ENCODE data around the gene CCL26. TPM values are rescaled to one million over a fixed set of nuclear protein-coding genes. Genes with fewer than 3 reads are reported as not detected.

CCL26 gene
- total RNA-seq, 4 donors from 2014 or later: 3.8 to 6.3 TPM; not detected in 2

- TF ChIP-seq EP300 (IDR thresholded peaks at IDR 0.05) (no peak), CTCF (IDR thresholded peaks at IDR 0.05) (no peak), POLR2A (IDR thresholded peaks at IDR 0.05) (no peak)
- DNase-seq (ENCODE audit: low spot score in 2 of 2): no peak
- H3K27ac ChIP-seq: no peak overlapping the region
- WGBS, 2 donors: 66 to 94% methylated on average over 5 of the region's 5 CpGs
- H3K27me3 ChIP-seq: no peaks in the 10 kb centered on the region
- peaks cover 0 to 17% (median 4%) of the 10 kb centered on the region in 4 donors for H3K9me3 ChIP-seq
- H3K36me3 ChIP-seq: no peaks in the 10 kb centered on the region
- no peaks in the 10 kb centered on the region for H3K4me1 ChIP-seq
- H3K4me3 ChIP-seq: no peak overlapping the region
Observed at GRCh38 chr7:75804705-75805104, 32.7 kb upstream of the CCL26 start.

- no peak overlapping the region for H3K4me3 ChIP-seq
- H3K27ac ChIP-seq: no peak overlapping the region
- no peak for DNase-seq (ENCODE audit: low spot score in 2 of 2)
- H3K9me3 ChIP-seq: peaks cover 0 to 17% (median 4%) of the 10 kb centered on the region in 4 donors
- no peak for TF ChIP-seq EP300 (IDR thresholded peaks at IDR 0.05)
- no peak for TF ChIP-seq POLR2A (IDR thresholded peaks at IDR 0.05)
- no peak for TF ChIP-seq CTCF (IDR thresholded peaks at IDR 0.05)
- no peaks in the 10 kb centered on the region for H3K27me3 ChIP-seq
- 89 to 98% methylated on average over 2 of the region's 2 CpGs for WGBS, 2 donors
- no peaks in the 10 kb centered on the region for H3K4me1 ChIP-seq
- no peaks in the 10 kb centered on the region for H3K36me3 ChIP-seq
Observed at GRCh38 chr7:75804004-75804403, 32.0 kb upstream of the CCL26 start.

- TF ChIP-seq CTCF (IDR thresholded peaks at IDR 0.05) (no peak), EP300 (IDR thresholded peaks at IDR 0.05) (no peak), POLR2A (IDR thresholded peaks at IDR 0.05) (no peak)
- H3K4me3 ChIP-seq: no peak overlapping the region
- 83 to 84% methylated on average over 5 of the region's 5 CpGs for WGBS, 2 donors
- H3K27ac ChIP-seq: no peak overlapping the region
- DNase-seq (ENCODE audit: low spot score in 2 of 2): no peak
- H3K36me3 ChIP-seq: no peaks in the 10 kb centered on the region
- peaks cover 0 to 11% (median 0%) of the 10 kb centered on the region in 4 donors for H3K4me1 ChIP-seq
- H3K9me3 ChIP-seq: peaks cover 0 to 17% (median 4%) of the 10 kb centered on the region in 4 donors
- no peaks in the 10 kb centered on the region for H3K27me3 ChIP-seq
Observed at GRCh38 chr7:75802552-75802821, 30.5 kb upstream of the CCL26 start.

- Histone ChIP-seq H3K4me1 (peaks cover 0 to 35% (median 2%) of the 10 kb centered on the region in 4 donors), H3K27me3 (no peaks in the 10 kb centered on the region), H3K9me3 (no peaks in the 10 kb centered on the region), H3K4me3 (no peak overlapping the region), H3K36me3 (no peaks in the 10 kb centered on the region), H3K27ac (peak overlapping the region in 1 of 4 donors; percentile 48)
- DNase-seq (ENCODE audit: low spot score in 2 of 2): no peak
- TF ChIP-seq POLR2A (IDR thresholded peaks at IDR 0.05) (no peak), EP300 (IDR thresholded peaks at IDR 0.05) (no peak), CTCF (IDR thresholded peaks at IDR 0.05) (no peak)
- WGBS, 2 donors: 76 to 79% methylated on average over 4 of the region's 4 CpGs
Observed at GRCh38 chr7:75798770-75799169, 26.8 kb upstream of the CCL26 start.

GRCh38 chr7:75796420-75796819 is 24.4 kb upstream of the CCL26 start:
- peak overlapping the region in 3 of 4 donors; percentile 59 to 87 (median 83) for H3K27ac ChIP-seq
- H3K4me1 ChIP-seq: peaks cover 0 to 41% (median 2%) of the 10 kb centered on the region in 4 donors
- H3K27me3 ChIP-seq: no peaks in the 10 kb centered on the region
- no peak for DNase-seq (ENCODE audit: low spot score in 2 of 2)
- H3K9me3 ChIP-seq: no peaks in the 10 kb centered on the region
- WGBS, 2 donors: 80 to 87% methylated on average over 6 of the region's 6 CpGs
- no peak overlapping the region for H3K4me3 ChIP-seq
- H3K36me3 ChIP-seq: no peaks in the 10 kb centered on the region
- TF ChIP-seq CTCF (IDR thresholded peaks at IDR 0.05) (no peak), POLR2A (IDR thresholded peaks at IDR 0.05) (no peak), EP300 (IDR thresholded peaks at IDR 0.05) (no peak)
